Measurements from ENCODE around the gene RFX7. TPM values are rescaled to one million over a fixed set of nuclear protein-coding genes. Genes with fewer than 3 reads are reported as not detected.

The RFX7 gene
- total and polyA plus RNA-seq, 8 donors, result 1.3 to 12.4 (median 5.5) TPM

Other genes with a start within 250 kb of the RFX7 start
- gene TEX9, start 121.5 kb upstream of the RFX7 start, total RNA-seq, result 1 to 10 TPM; 3.8 to 9.3 (median 5.2) TPM
- 1 to 10 TPM; 1.6 to 3.8 TPM for gene TEX9, start 121.5 kb upstream of the RFX7 start, polyA plus RNA-seq
- gene MNS1, start 221.3 kb upstream of the RFX7 start, total RNA-seq, result 1 to 10 TPM in 5 of 6 donors, under 1 TPM in 1; 0.54 to 2.4 (median 1.4) TPM
- gene MNS1, start 221.3 kb upstream of the RFX7 start, polyA plus RNA-seq, result 1 to 10 TPM; 1.4 to 2.3 TPM